ENCODE data around the gene NTN4. TPM values are rescaled to one million over a fixed set of nuclear protein-coding genes. Genes with fewer than 3 reads are reported as not detected.

The NTN4 gene
- total and polyA plus RNA-seq, 9 donors = 16.0 to 101 (median 54.2) TPM

DNA sequence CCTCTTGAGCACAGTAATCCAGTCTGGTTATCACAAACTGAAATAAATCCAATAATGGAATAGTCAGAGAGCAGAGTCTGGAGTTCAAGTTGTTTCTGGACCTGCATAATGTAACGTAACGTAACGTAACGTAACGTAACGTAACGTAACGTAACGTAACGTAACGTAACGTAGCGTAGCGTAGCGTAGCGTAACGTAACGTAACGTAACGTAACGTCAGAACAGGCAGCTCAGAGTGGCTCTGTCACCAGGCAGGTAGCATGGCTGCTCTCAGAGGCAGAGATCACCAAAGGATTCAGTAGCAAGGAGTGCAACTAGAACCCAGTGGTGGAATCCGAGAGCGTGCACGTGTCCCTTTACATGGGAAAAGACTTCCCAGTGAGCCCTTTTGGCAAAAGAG, 153.6 kb downstream of the NTN4 start:
- DNase-seq = no peak
- Histone ChIP-seq H3K27me3 (no peaks in the 10 kb centered on the region), H3K36me3 (no peaks in the 10 kb centered on the region), H3K4me1 (ENCODE audit: insufficient read depth) (no peaks in the 10 kb centered on the region), H3K27ac (no peak overlapping the region), H3K4me3 (no peak overlapping the region), H3K9me3 (no peaks in the 10 kb centered on the region)
- TF ChIP-seq POLR2A (IDR thresholded peaks at IDR 0.05) (no peak), EP300 (IDR thresholded peaks at IDR 0.05) (no peak)
- TF ChIP-seq, protein P1, sequence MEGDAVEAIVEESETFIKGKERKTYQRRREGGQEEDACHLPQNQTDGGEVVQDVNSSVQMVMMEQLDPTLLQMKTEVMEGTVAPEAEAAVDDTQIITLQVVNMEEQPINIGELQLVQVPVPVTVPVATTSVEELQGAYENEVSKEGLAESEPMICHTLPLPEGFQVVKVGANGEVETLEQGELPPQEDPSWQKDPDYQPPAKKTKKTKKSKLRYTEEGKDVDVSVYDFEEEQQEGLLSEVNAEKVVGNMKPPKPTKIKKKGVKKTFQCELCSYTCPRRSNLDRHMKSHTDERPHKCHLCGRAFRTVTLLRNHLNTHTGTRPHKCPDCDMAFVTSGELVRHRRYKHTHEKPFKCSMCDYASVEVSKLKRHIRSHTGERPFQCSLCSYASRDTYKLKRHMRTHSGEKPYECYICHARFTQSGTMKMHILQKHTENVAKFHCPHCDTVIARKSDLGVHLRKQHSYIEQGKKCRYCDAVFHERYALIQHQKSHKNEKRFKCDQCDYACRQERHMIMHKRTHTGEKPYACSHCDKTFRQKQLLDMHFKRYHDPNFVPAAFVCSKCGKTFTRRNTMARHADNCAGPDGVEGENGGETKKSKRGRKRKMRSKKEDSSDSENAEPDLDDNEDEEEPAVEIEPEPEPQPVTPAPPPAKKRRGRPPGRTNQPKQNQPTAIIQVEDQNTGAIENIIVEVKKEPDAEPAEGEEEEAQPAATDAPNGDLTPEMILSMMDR (IDR thresholded peaks at IDR 0.05) = no peak
- intact Hi-C loops (cut with DNase I) = no loop called here
- 77 to 90% (median 87%) methylated on average over 24 of the region's 24 CpGs for WGBS, 3 donors

DNA sequence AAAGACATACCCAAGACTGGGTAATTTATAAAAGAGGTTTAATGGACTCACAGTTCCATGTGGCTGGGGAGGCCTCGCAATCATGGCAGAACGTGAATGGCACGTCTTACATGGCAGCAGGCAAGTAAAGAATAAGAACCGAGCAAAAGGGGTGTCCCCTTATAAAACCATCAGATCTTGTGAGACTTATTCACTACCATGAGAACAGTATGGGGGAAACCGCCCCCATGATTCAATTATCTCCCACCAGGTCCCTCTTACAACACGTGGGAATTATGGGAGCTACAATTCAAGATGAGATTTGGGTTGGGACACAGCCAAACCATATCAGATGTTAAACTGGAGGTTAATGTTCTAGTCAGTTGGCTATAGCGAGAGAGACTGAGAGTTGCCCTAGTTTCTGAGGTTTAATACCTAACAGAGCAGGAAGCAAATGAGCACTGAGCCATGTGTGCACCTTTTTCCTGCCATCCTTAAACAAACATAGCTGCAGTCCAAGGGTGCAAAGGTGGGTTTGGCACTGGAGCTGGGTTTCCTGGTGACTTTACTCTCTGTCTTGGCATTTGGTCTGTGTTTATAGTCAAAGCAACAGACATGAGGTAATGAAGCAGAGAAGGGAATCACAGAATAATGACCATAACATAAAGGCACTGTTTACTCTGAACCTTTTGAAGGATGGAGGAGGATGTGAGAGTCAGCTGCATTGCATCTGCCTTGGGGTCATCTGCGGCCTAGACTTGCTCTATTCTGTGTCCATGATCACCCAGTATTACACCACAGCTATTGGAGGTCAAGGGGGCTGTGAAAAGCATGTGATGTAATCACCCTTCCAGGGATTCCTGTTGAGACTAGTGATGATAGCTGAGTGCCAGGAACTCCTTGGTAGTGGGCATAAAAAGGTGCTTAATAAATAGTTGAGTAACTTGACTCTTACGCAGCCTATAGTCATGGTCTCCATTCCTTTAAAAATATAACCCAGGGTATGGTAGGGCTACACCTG, 155.6 kb downstream of the NTN4 start:
- 69 to 79% (median 78%) methylated on average over 9 of the region's 9 CpGs for WGBS, 3 donors
- H3K4me1 ChIP-seq (ENCODE audit: insufficient read depth) = no peaks in the 10 kb centered on the region
- intact Hi-C loops (cut with DNase I) = no loop called here

DNA sequence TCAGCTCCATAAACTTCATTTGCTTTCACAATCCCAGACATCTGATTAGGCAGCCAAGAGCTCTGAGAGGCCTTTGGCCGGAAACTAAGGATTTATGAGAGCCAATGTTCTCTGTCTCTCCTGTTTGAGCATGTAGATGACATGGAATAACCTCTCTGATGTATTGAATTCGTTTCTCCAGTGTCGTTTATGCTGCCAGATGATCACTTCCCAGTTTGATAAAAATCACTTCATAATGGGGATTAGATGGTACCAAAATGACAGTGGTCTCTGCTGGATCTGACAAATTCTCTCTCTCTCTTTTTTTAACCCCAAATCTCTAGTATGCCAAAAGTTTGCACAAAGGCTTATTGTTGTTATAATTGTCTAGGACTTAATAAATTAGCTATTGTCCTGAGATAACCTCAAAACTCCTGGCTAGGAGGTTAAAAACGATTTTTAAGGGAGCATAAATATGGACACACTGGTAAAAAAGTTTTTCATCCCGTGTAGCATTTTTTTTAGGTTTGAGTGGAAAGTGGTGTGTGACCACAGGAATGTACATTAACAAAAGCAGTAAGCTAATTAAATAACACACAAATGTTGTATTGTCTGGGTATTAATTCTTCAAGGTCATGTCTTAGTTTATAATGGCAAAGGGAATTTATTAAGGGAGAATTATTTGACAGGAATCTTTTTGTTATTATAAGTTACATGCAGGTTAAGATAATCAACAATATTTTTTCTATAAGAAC, 156.7 kb downstream of the NTN4 start:
- Histone ChIP-seq H3K36me3 (no peaks in the 10 kb centered on the region), H3K4me1 (ENCODE audit: insufficient read depth) (peaks cover 3% of the 10 kb centered on the region), H3K27ac (no peak overlapping the region), H3K9me3 (no peaks in the 10 kb centered on the region), H3K4me3 (no peak overlapping the region), H3K27me3 (no peaks in the 10 kb centered on the region)
- DNase-seq = no peak
- 18 to 28% (median 27%) methylated on average over 5 of the region's 5 CpGs for WGBS, 3 donors
- TF ChIP-seq POLR2A (IDR thresholded peaks at IDR 0.05) (no peak), EP300 (IDR thresholded peaks at IDR 0.05) (no peak)
- TF ChIP-seq, protein P1 (IDR thresholded peaks at IDR 0.05) = no peak
- intact Hi-C loops (cut with DNase I) = no loop called here

More for the DNA sequence above, 155.6 kb downstream of the NTN4 start:
- Histone ChIP-seq H3K9me3 (no peaks in the 10 kb centered on the region), H3K36me3 (no peaks in the 10 kb centered on the region), H3K27me3 (no peaks in the 10 kb centered on the region), H3K4me3 (no peak overlapping the region), H3K27ac (no peak overlapping the region)
- no peak for DNase-seq
- TF ChIP-seq, protein P1 (IDR thresholded peaks at IDR 0.05) = no peak

DNA sequence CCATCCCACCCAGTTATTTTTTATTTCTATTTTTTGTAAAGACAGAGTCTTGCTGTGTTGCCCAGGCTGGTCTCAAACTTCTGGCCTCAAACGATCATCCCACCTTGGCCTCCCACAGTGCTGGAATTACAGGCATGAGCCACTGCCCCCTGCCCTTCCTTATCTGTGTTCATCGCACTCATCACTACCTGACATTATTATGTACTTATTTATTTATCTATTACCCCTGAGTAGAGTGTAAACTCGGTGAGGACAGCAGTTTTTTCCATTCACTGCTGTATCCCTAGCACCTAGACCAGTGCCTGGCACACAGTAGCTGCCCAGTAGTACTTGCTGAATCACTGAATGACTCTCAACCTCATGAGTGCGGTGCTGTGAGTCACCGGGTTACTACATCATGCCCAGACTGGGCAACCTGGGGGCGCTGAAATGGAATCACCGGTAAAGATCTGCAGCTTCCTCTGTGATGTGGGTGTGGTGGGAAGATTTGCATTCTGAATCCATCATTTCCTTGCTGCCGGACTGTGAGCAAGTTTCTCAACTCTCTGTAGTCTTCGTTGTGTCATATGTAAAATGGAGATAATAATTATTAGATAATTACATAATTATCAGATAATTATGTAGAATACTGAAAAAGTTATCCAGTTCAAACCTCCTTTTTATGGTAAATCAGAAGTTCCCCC, 157.4 kb downstream of the NTN4 start:
- Histone ChIP-seq H3K36me3 (no peaks in the 10 kb centered on the region), H3K27me3 (no peaks in the 10 kb centered on the region), H3K4me1 (ENCODE audit: insufficient read depth) (peaks cover 3% of the 10 kb centered on the region), H3K27ac (no peak overlapping the region), H3K4me3 (no peak overlapping the region), H3K9me3 (no peaks in the 10 kb centered on the region)
- DNase-seq = no peak
- intact Hi-C loops (cut with DNase I) = no loop called here
- TF ChIP-seq, protein P1 (IDR thresholded peaks at IDR 0.05) = no peak
- TF ChIP-seq EP300 (IDR thresholded peaks at IDR 0.05) (no peak), POLR2A (IDR thresholded peaks at IDR 0.05) (no peak)
- 86 to 91% (median 90%) methylated on average over 9 of the region's 9 CpGs for WGBS, 3 donors

All from ovary (tissue), 9 donors.